ENCODE data around the gene MAGEB6.
"Not testable (repeated sequence)": the region's sequence is repeated elsewhere in the genome, so short reads cannot be mapped to it uniquely, and the experiment has no call there.

MAGEB6 gene

DNA sequence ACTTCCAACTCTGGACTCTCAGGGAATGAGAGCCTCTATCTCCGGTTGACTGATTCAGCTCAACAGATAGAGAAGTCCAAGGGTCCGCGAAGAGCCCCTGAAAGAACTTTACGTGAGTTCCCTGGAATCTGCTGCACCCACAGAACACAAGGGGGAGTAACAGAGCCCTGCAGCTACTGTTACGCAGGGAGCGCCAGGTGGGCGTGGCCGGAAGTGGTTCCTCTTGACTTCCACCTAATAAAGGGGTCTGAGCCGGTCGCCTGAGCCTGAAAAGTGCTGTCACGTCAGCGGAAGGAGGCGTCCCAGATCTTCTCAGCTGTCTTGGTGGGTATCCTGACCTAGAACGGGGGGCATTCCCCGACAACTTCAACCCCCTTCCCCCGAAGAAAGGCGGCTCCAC, at the start of gene MAGEB6:
TSS of gene MAGEB6 (plus strand) at position 237 of the 400 bp plus-strand sequence. CDS start 1,407 bp downstream, outside the sequence.
- H3K9me3 ChIP-seq (ENCODE audit: control insufficient read depth in 5 of 5, low read length in 5 of 5), result peaks cover 0 to 3% (median 0%) of the 10 kb centered on the region in 5 donors
- H3K4me3 ChIP-seq (ENCODE audit: low read depth in 1 of 5, low read length in 5 of 5), result no peak within 1 kb of the TSS
- peaks cover 0 to 4% (median 0%) of the 10 kb centered on the region in 5 donors for H3K27me3 ChIP-seq (ENCODE audit: control insufficient read depth in 5 of 5, insufficient read depth in 4 of 5, low read length in 5 of 5)
- H3K9ac ChIP-seq (ENCODE audit: low read length in 5 of 5), result no peak within 1 kb of the TSS
- H3K27ac ChIP-seq (ENCODE audit: low read depth, low read length), result no peak within 1 kb of the TSS
- H3K4me1 ChIP-seq (ENCODE audit: control insufficient read depth in 5 of 5, insufficient read depth in 5 of 5, low read length in 5 of 5), result no peaks in the 10 kb centered on the region
- no peaks in the 10 kb centered on the region for H3K36me3 ChIP-seq (ENCODE audit: control insufficient read depth in 5 of 5, insufficient read depth in 5 of 5, low read length in 5 of 5)

GRCh38 chrX:26146024-26146423, 46.2 kb upstream of the MAGEB6 start:
- no peaks in the 10 kb centered on the region for H3K4me1 ChIP-seq (ENCODE audit: control insufficient read depth in 5 of 5, insufficient read depth in 5 of 5, low read length in 5 of 5)
- peaks cover 0 to 2% (median 0%) of the 10 kb centered on the region in 5 donors for H3K27me3 ChIP-seq (ENCODE audit: control insufficient read depth in 5 of 5, insufficient read depth in 4 of 5, low read length in 5 of 5)
- H3K36me3 ChIP-seq (ENCODE audit: control insufficient read depth in 5 of 5, insufficient read depth in 5 of 5, low read length in 5 of 5), result no peaks in the 10 kb centered on the region
- H3K27ac ChIP-seq (ENCODE audit: low read depth, low read length), result no peak overlapping the region
- no peaks in the 10 kb centered on the region for H3K9me3 ChIP-seq (ENCODE audit: control insufficient read depth in 5 of 5, low read length in 5 of 5)
- no peak overlapping the region for H3K4me3 ChIP-seq (ENCODE audit: low read depth in 1 of 5, low read length in 5 of 5)
- no peak overlapping the region for H3K9ac ChIP-seq (ENCODE audit: low read length in 5 of 5)

DNA sequence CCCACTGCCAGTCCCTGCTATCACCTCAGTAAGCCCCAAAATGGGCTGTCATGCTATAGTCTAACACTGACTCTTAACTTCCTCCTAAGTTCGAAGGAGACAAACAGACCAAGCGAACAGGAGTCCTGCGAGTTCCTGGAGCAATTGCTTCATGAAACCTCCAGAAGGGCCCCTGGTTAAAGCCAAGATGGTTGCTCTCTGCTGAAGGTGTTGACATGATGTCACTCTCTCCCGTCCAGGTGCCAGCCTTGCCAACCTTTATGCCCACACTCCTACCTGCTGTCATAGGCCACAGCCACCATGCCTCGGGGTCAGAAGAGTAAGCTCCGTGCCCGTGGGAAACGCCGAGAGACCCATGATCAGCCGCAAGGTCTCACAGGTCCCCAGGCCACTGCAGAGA, 31.9 kb upstream of the MAGEB6 start, which contains the start of gene MAGEB6B:
TSS of gene MAGEB6B (plus strand) at position 301 of the 400 bp plus-strand sequence. CDS start at position 301, 0 bp downstream.
- Histone ChIP-seq H3K27me3 (ENCODE audit: control insufficient read depth in 5 of 5, insufficient read depth in 4 of 5, low read length in 5 of 5) (peaks cover 0 to 3% (median 0%) of the 10 kb centered on the region in 5 donors), H3K4me3 (ENCODE audit: low read depth in 1 of 5, low read length in 5 of 5) (no peak within 1 kb of the TSS), H3K9me3 (ENCODE audit: control insufficient read depth in 5 of 5, low read length in 5 of 5) (peaks cover 0 to 2% (median 0%) of the 10 kb centered on the region in 5 donors), H3K27ac (ENCODE audit: low read depth, low read length) (no peak within 1 kb of the TSS), H3K9ac (ENCODE audit: low read length in 5 of 5) (no peak within 1 kb of the TSS), H3K36me3 (ENCODE audit: control insufficient read depth in 5 of 5, insufficient read depth in 5 of 5, low read length in 5 of 5) (no peaks in the 10 kb centered on the region), H3K4me1 (ENCODE audit: control insufficient read depth in 5 of 5, insufficient read depth in 5 of 5, low read length in 5 of 5) (no peaks in the 10 kb centered on the region)

GRCh38 chrX:26203561-26203960, 11.3 kb downstream of the MAGEB6 start:
- Histone ChIP-seq H3K4me1 (ENCODE audit: control insufficient read depth in 5 of 5, insufficient read depth in 5 of 5, low read length in 5 of 5) (no peaks in the 10 kb centered on the region), H3K9ac (ENCODE audit: low read length in 5 of 5) (no peak overlapping the region), H3K9me3 (ENCODE audit: control insufficient read depth in 5 of 5, low read length in 5 of 5) (peaks cover 0 to 3% (median 0%) of the 10 kb centered on the region in 5 donors), H3K36me3 (ENCODE audit: control insufficient read depth in 5 of 5, insufficient read depth in 5 of 5, low read length in 5 of 5) (no peaks in the 10 kb centered on the region), H3K4me3 (ENCODE audit: low read depth in 1 of 5, low read length in 5 of 5) (no peak overlapping the region), H3K27ac (ENCODE audit: low read depth, low read length) (no peak overlapping the region), H3K27me3 (ENCODE audit: control insufficient read depth in 5 of 5, insufficient read depth in 4 of 5, low read length in 5 of 5) (peaks cover 0 to 6% (median 0%) of the 10 kb centered on the region in 5 donors)

GRCh38 chrX:26204717-26205116, 12.5 kb downstream of the MAGEB6 start:
- H3K9me3 ChIP-seq (ENCODE audit: control insufficient read depth in 5 of 5, low read length in 5 of 5); H3K27ac ChIP-seq (ENCODE audit: low read depth, low read length); H3K4me3 ChIP-seq (ENCODE audit: low read depth in 1 of 5, low read length in 5 of 5); H3K9ac ChIP-seq (ENCODE audit: low read length in 5 of 5); H3K27me3 ChIP-seq (ENCODE audit: control insufficient read depth in 5 of 5, insufficient read depth in 4 of 5, low read length in 5 of 5); H3K36me3 ChIP-seq (ENCODE audit: control insufficient read depth in 5 of 5, insufficient read depth in 5 of 5, low read length in 5 of 5); H3K4me1 ChIP-seq (ENCODE audit: control insufficient read depth in 5 of 5, insufficient read depth in 5 of 5, low read length in 5 of 5): not testable (repeated sequence)

DNA sequence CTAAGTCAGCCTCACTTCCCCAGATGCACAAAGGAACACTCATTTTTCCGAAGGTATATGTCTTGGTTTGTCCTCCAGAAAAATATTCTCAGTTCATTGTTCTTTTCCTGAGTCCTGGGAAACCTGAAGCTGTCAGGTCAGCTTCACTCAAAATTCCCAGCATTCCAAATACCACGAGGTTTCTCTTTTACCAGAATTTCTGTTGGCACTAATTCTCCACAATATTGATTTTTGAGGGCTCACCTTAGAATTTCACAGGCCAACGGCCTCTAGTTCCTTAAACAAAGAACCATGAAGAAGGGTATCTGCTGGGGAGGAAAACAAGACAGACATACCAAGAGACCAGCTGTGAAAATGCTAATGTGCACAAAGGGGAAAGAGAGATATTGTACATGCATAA, 15.8 kb downstream of the MAGEB6 start:
- no peak overlapping the region for H3K9ac ChIP-seq (ENCODE audit: low read length in 5 of 5)
- H3K36me3 ChIP-seq (ENCODE audit: control insufficient read depth in 5 of 5, insufficient read depth in 5 of 5, low read length in 5 of 5), result no peaks in the 10 kb centered on the region
- no peak overlapping the region for H3K27ac ChIP-seq (ENCODE audit: low read depth, low read length)
- H3K4me1 ChIP-seq (ENCODE audit: control insufficient read depth in 5 of 5, insufficient read depth in 5 of 5, low read length in 5 of 5), result no peaks in the 10 kb centered on the region
- H3K27me3 ChIP-seq (ENCODE audit: control insufficient read depth in 5 of 5, insufficient read depth in 4 of 5, low read length in 5 of 5), result peaks cover 0 to 5% (median 0%) of the 10 kb centered on the region in 5 donors
- H3K4me3 ChIP-seq (ENCODE audit: low read depth in 1 of 5, low read length in 5 of 5), result no peak overlapping the region
- H3K9me3 ChIP-seq (ENCODE audit: control insufficient read depth in 5 of 5, low read length in 5 of 5), result no peaks in the 10 kb centered on the region

- Histone ChIP-seq H3K4me3 (ENCODE audit: low read depth in 1 of 5, low read length in 5 of 5) (no peak within 1 kb of the TSS), H3K27me3 (ENCODE audit: control insufficient read depth in 5 of 5, insufficient read depth in 4 of 5, low read length in 5 of 5) (peaks cover 0 to 3% (median 0%) of the 10 kb centered on the region in 5 donors), H3K9ac (ENCODE audit: low read length in 5 of 5) (no peak within 1 kb of the TSS), H3K36me3 (ENCODE audit: control insufficient read depth in 5 of 5, insufficient read depth in 5 of 5, low read length in 5 of 5) (no peaks in the 10 kb centered on the region), H3K27ac (ENCODE audit: low read depth, low read length) (no peak within 1 kb of the TSS), H3K4me1 (ENCODE audit: control insufficient read depth in 5 of 5, insufficient read depth in 5 of 5, low read length in 5 of 5) (no peaks in the 10 kb centered on the region), H3K9me3 (ENCODE audit: control insufficient read depth in 5 of 5, low read length in 5 of 5) (peaks cover 0 to 6% (median 0%) of the 10 kb centered on the region in 5 donors)
These were observed 23.6 kb downstream of the MAGEB6 start, which contains the start of gene MAGEB5 for GRCh38 chrX:26215869-26216268. Gene MAGEB5, plus strand, starts transcription at chrX:26216169. Its CDS starts 1,133 bp downstream, at chrX:26217302.

DNA sequence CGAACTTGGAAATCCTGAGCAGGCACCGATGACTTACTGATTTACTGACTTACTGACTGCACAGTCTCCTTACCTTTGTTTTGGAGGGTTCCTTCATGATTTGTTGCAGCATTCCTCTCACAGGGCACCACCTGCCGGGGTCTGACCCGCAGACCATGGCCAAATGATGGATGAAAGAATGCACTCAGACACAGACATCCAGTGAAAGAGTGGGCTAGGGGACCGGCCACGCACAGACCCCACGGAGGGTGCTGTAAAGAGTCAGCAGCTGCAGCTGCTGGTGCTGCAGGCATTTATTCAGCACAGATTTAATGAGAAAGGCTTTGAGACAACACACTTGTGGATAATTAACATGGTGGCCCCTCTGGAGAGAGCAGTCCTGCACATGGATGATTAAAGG, 27.1 kb downstream of the MAGEB6 start:
- peaks cover 0 to 3% (median 0%) of the 10 kb centered on the region in 5 donors for H3K27me3 ChIP-seq (ENCODE audit: control insufficient read depth in 5 of 5, insufficient read depth in 4 of 5, low read length in 5 of 5)
- peaks cover 0 to 6% (median 0%) of the 10 kb centered on the region in 5 donors for H3K9me3 ChIP-seq (ENCODE audit: control insufficient read depth in 5 of 5, low read length in 5 of 5)
- no peak overlapping the region for H3K27ac ChIP-seq (ENCODE audit: low read depth, low read length)
- no peak overlapping the region for H3K9ac ChIP-seq (ENCODE audit: low read length in 5 of 5)
- no peak overlapping the region for H3K4me3 ChIP-seq (ENCODE audit: low read depth in 1 of 5, low read length in 5 of 5)
- H3K4me1 ChIP-seq (ENCODE audit: control insufficient read depth in 5 of 5, insufficient read depth in 5 of 5, low read length in 5 of 5), result no peaks in the 10 kb centered on the region
- H3K36me3 ChIP-seq (ENCODE audit: control insufficient read depth in 5 of 5, insufficient read depth in 5 of 5, low read length in 5 of 5), result no peaks in the 10 kb centered on the region

- H3K9ac ChIP-seq (ENCODE audit: low read length in 5 of 5), result no peak overlapping the region
- H3K4me3 ChIP-seq (ENCODE audit: low read depth in 1 of 5, low read length in 5 of 5), result no peak overlapping the region
- no peaks in the 10 kb centered on the region for H3K27me3 ChIP-seq (ENCODE audit: control insufficient read depth in 5 of 5, insufficient read depth in 4 of 5, low read length in 5 of 5)
- H3K27ac ChIP-seq (ENCODE audit: low read depth, low read length), result no peak overlapping the region
- no peaks in the 10 kb centered on the region for H3K4me1 ChIP-seq (ENCODE audit: control insufficient read depth in 5 of 5, insufficient read depth in 5 of 5, low read length in 5 of 5)
- no peaks in the 10 kb centered on the region for H3K9me3 ChIP-seq (ENCODE audit: control insufficient read depth in 5 of 5, low read length in 5 of 5)
- no peaks in the 10 kb centered on the region for H3K36me3 ChIP-seq (ENCODE audit: control insufficient read depth in 5 of 5, insufficient read depth in 5 of 5, low read length in 5 of 5)
These were observed 41.9 kb downstream of the MAGEB6 start for GRCh38 chrX:26234177-26234576.

All from subcutaneous abdominal adipose tissue (tissue), 5 donors.